OCI-LY7 (cell line): ENCODE measurements around the gene ZNF202. TPM values are rescaled to one million over a fixed set of nuclear protein-coding genes. Genes with fewer than 3 reads are reported as not detected.

ENCODE experiments used
- BruUV-seq: library from RNA; stranded (reverse); fragments of 400-500 nt; replicated peaks from 2 replicates; lab custom pipeline; 2021; lab: Mats Ljungman, UMichigan
- CTCF ChIA-PET: fragments of 300-600 bp; sonication (Branson Sonifier 250); formaldehyde crosslinking; loops from one replicate; lab custom pipeline; 2022; ENCODE audit warnings: antibody characterized with exemption; ENCODE audit not compliant: unreplicated experiment; lab: Charles Lee
- POLR2A ChIA-PET: fragments of 300-600 bp; sonication (Branson Sonifier 250); formaldehyde crosslinking; loops from one replicate; lab custom pipeline; 2022; ENCODE audit warnings: antibody characterized with exemption; lab: Charles Lee
- DNase-seq: peaks from one replicate; pipeline ENCODE4 v3.0.0-alpha.2; 2015; ENCODE audit warnings: low spot score
- H2AFZ ChIP-seq: fragments of 200-600 bp; sonication (generic), shearing (Covaris generic); 2 replicates; pipeline ENCODE4 v1.6.1; 2014; ENCODE audit warnings: mild to moderate bottlenecking, antibody characterized with exemption, low read length, moderate library complexity
- H3K27ac ChIP-seq: fragments of 200-600 bp; sonication (generic); 2 replicates; pipeline ENCODE4 v1.5.1; 2014; ENCODE audit warnings: mixed run types, low read depth, mild to moderate bottlenecking, moderate library complexity, low read length, inconsistent platforms; ENCODE audit not compliant: poor library complexity, severe bottlenecking
- H3K36me3 ChIP-seq: fragments of 200-600 bp; sonication (generic); 2 replicates; pipeline ENCODE4 v1.6.1; 2014; ENCODE audit warnings: mild to moderate bottlenecking, antibody characterized with exemption, low read length, moderate library complexity, mixed read lengths; ENCODE audit not compliant: insufficient read depth
- H3K4me1 ChIP-seq: fragments of 200-600 bp; sonication (generic); 2 replicates; pipeline ENCODE4 v1.5.1; 2014; ENCODE audit warnings: mild to moderate bottlenecking, low read length; ENCODE audit not compliant: insufficient read depth, poor library complexity, severe bottlenecking
- H3K4me2 ChIP-seq: fragments of 200-600 bp; sonication (generic); 2 replicates; pipeline ENCODE4 v1.6.1; 2014; ENCODE audit warnings: mild to moderate bottlenecking, low read length
- H3K4me3 ChIP-seq: fragments of 200-600 bp; sonication (generic); 2 replicates; pipeline ENCODE4 v1.5.1; 2014; ENCODE audit warnings: mild to moderate bottlenecking, low read depth, low read length; ENCODE audit not compliant: poor library complexity, severe bottlenecking
- H3K79me2 ChIP-seq: fragments of 200-600 bp; sonication (generic); 2 replicates; pipeline ENCODE4 v1.6.1; 2016; ENCODE audit warnings: low read depth, mild to moderate bottlenecking, low read length, moderate library complexity, mixed read lengths; ENCODE audit not compliant: insufficient read depth
- H3K9me2 ChIP-seq: fragments of 200-600 bp; sonication (generic); 2 replicates; pipeline ENCODE4 v1.6.1; 2016; ENCODE audit warnings: mild to moderate bottlenecking, low read length, mixed read lengths; ENCODE audit not compliant: insufficient read depth
- H3K9me3 ChIP-seq: fragments of 200-600 bp; sonication (generic); 2 replicates; pipeline ENCODE4 v1.6.1; 2014; ENCODE audit warnings: mild to moderate bottlenecking, mixed run types, low read length, mixed read lengths
- H4K20me1 ChIP-seq: fragments of 200-600 bp; sonication (generic); 2 replicates; pipeline ENCODE4 v1.6.1; 2014; ENCODE audit warnings: mild to moderate bottlenecking, antibody characterized with exemption, low read length, moderate library complexity, mixed read lengths; ENCODE audit not compliant: insufficient read depth
- EZH2phosphoT487 ChIP-seq: fragments of 200-600 bp; sonication (generic); IDR thresholded peaks from 2 replicates; pipeline ENCODE4 v1.6.1; 2018; ENCODE audit warnings: low read depth, borderline replicate concordance, mild to moderate bottlenecking, mixed run types, antibody characterized with exemption, low read length, moderate library complexity, mixed read lengths
- intact Hi-C: fragments of 100-400 bp; cut with micrococcal nuclease; formaldehyde crosslinking; loops from one replicate; pipeline ENCODE4 v1.10.0; 2022; ENCODE audit not compliant: unreplicated experiment
- total RNA-seq, 2 experiments: library from RNA; depleted of rRNA in 1 of 2; stranded (reverse); fragments of >200 nt in 1 of 2; shearing (Covaris generic) in 1 of 2; gene quantifications; 2 replicates each; pipeline ENCODE4 v1.2.3, GENCODE V29; 2014 to 2022
- TF ChIP-seq, protein P1 (sequence below): fragments of 200-600 bp; sonication (generic); conservative IDR thresholded peaks from 2 replicates; pipeline ENCODE4 v1.5.1; 2014; ENCODE audit warnings: mild to moderate bottlenecking, antibody characterized with exemption, low read length, moderate library complexity, mixed read lengths

Gene ZNF202
- total RNA-seq, 2 experiments from 2014 or later = 15.5 to 19.6 TPM

DNA sequence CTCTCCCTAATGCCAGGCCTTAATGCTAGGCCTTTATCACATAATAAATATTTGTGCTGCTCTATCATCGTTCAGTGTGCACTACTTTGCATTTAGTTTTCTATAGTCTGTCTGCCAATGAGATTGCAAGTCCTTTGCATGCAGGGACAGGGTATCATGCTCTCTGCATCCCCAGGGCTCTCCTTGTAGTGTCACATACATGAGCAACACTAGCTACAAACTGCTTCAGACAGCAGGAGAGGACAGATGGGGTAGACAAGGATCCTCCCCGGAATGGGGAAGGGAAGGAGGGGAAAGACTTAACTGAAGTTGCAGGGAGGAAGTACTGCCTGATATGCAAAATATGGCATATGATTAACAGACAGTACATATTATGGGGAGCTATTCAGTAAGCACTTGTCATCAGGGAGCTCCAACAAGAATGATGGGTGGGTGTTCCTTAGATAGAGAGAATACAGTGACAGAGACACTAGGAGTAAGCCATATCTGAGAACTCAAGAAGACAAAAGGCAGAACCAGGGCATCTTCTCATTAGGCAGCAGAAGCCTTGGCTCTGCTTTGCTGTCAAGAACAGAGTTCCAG, 42.8 kb downstream of the ZNF202 start:
- ChIA-PET CTCF (no interaction called here), POLR2A (interaction anchor here (1.1 kb wide), 1 partner anchor 8 kb away, joined by 3 read pairs; no protein-coding TSS in a partner anchor)
- no peaks in the 10 kb centered on the region for H3K4me1 ChIP-seq
- no peaks in the 10 kb centered on the region for H3K36me3 ChIP-seq
- no peaks in the 10 kb centered on the region for H3K9me3 ChIP-seq
- H4K20me1 ChIP-seq = no peaks in the 10 kb centered on the region
- no peak for DNase-seq
- intact Hi-C loops = no loop called here
- H2AFZ ChIP-seq = no peak overlapping the region; the same call in 1 of the 2 replicates
- H3K27ac ChIP-seq = no peak overlapping the region
- H3K4me3 ChIP-seq = no peak overlapping the region
- H3K9me2 ChIP-seq = no peaks in the 10 kb centered on the region
- no peak for TF ChIP-seq EZH2phosphoT487
- TF ChIP-seq, protein P1, sequence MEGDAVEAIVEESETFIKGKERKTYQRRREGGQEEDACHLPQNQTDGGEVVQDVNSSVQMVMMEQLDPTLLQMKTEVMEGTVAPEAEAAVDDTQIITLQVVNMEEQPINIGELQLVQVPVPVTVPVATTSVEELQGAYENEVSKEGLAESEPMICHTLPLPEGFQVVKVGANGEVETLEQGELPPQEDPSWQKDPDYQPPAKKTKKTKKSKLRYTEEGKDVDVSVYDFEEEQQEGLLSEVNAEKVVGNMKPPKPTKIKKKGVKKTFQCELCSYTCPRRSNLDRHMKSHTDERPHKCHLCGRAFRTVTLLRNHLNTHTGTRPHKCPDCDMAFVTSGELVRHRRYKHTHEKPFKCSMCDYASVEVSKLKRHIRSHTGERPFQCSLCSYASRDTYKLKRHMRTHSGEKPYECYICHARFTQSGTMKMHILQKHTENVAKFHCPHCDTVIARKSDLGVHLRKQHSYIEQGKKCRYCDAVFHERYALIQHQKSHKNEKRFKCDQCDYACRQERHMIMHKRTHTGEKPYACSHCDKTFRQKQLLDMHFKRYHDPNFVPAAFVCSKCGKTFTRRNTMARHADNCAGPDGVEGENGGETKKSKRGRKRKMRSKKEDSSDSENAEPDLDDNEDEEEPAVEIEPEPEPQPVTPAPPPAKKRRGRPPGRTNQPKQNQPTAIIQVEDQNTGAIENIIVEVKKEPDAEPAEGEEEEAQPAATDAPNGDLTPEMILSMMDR = no peak
- no TSS peak for BruUV-seq
- H3K79me2 ChIP-seq = no peaks in the 10 kb centered on the region
- no peak overlapping the region for H3K4me2 ChIP-seq

DNA sequence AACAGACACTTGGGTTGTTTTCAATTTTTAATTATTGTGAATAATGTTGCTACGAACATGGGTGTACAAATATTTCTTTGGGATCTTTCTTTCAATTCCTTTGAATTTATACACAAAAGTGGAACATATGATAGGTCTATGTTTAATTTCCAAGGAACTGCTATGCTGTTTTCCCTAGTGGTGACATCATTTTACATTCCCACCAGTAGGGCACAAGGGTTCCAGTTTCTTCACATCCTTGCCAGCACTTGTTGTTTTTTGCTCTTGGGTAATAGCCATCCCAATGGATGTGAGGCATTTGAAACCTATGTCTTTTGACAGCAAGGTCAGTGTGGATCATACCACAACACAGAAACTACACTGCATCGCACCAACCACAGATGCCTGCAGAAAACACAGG, 45.3 kb downstream of the ZNF202 start:
- Histone ChIP-seq H3K9me3 (no peaks in the 10 kb centered on the region), H2AFZ (no peak overlapping the region), H3K79me2 (no peaks in the 10 kb centered on the region), H3K36me3 (no peaks in the 10 kb centered on the region), H3K9me2 (no peaks in the 10 kb centered on the region), H3K4me1 (no peaks in the 10 kb centered on the region), H3K27ac (no peak overlapping the region), H4K20me1 (no peaks in the 10 kb centered on the region), H3K4me2 (no peak overlapping the region), H3K4me3 (no peak overlapping the region)
- DNase-seq = no peak
- ChIA-PET POLR2A (no interaction called here), CTCF (no interaction called here)
- intact Hi-C loops = no loop called here
- BruUV-seq = no TSS peak
- TF ChIP-seq, protein P1 = no peak
- TF ChIP-seq EZH2phosphoT487 = no peak

DNA sequence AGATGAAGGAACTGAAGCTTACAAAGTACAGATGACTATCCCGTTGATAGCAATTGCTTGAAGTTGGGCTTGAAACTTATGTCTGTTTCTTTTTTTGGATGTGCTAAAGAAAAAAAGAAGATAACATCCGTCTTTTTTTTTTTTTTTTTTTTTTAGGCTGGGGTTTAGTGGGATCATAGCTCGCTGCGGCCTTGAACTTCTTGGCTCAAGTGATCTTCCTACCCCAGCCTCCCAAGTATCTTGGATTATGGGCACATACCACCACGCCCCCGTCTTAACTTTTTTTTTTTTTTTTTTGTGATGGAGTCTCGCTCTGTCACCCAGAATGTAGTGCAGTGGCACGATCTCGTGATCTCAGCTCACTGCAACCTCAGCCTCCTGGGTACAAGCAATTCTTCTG, 46.2 kb downstream of the ZNF202 start:
- H2AFZ ChIP-seq = no peak overlapping the region
- BruUV-seq = no TSS peak
- no peak overlapping the region for H3K27ac ChIP-seq
- H3K9me2 ChIP-seq = no peaks in the 10 kb centered on the region
- DNase-seq = no peak
- ChIA-PET CTCF (no interaction called here), POLR2A (interaction anchor here (0.6 to 1.1 kb wide), 3 partner anchors 9 to 1338 kb away, joined by 3 to 4 read pairs (median 4); no protein-coding TSS in a partner anchor)
- no peaks in the 10 kb centered on the region for H3K79me2 ChIP-seq
- no peak overlapping the region for H3K4me2 ChIP-seq
- intact Hi-C loops = no loop called here
- no peaks in the 10 kb centered on the region for H3K9me3 ChIP-seq
- H4K20me1 ChIP-seq = no peaks in the 10 kb centered on the region
- H3K36me3 ChIP-seq = no peaks in the 10 kb centered on the region
- no peak overlapping the region for H3K4me3 ChIP-seq
- TF ChIP-seq, protein P1 = no peak
- TF ChIP-seq EZH2phosphoT487 = no peak
- no peaks in the 10 kb centered on the region for H3K4me1 ChIP-seq
